ENCODE measurements around the gene SLC5A10. TPM values are rescaled to one million over a fixed set of nuclear protein-coding genes. Genes with fewer than 3 reads are reported as not detected.

Gene SLC5A10
- total RNA-seq, 1 experiment from 2014 or later, result not detected

- BruUV-seq (replicated peaks), result no TSS peak
- intact Hi-C loops (cut with micrococcal nuclease; ENCODE audit: unreplicated experiment), result no loop called here
- ChIA-PET CTCF (no interaction called here), POLR2A (ENCODE audit: low non-redundant PET) (no interaction called here)
- Histone ChIP-seq H3K4me3 (ENCODE audit: low read depth, low read length, poor library complexity, severe bottlenecking) (no peak overlapping the region), H3K27ac (ENCODE audit: low read depth, low read length, poor library complexity, severe bottlenecking) (no peak overlapping the region), H3K9me3 (ENCODE audit: low read depth, low read length, poor library complexity, severe bottlenecking) (no peaks in the 10 kb centered on the region), H3K4me1 (ENCODE audit: insufficient read depth, low read length, poor library complexity, severe bottlenecking) (peaks cover 6% of the 10 kb centered on the region), H3K36me3 (ENCODE audit: insufficient read depth, low read length, poor library complexity, severe bottlenecking) (no peaks in the 10 kb centered on the region), H3K27me3 (replicated peaks; ENCODE audit: insufficient read depth, low read depth, low read length, poor library complexity) (no peaks in the 10 kb centered on the region)
- DNase-seq (ENCODE audit: low spot score), result no peak
- TF ChIP-seq CTCF (conservative IDR thresholded peaks at IDR 0.05; ENCODE audit: low read depth, low read length), result no peak
- no peak for TF ChIP-seq EZH2 (IDR thresholded peaks at IDR 0.05; ENCODE audit: borderline replicate concordance, low read depth, low read length, poor library complexity, severe bottlenecking)
Observed at GRCh38 chr17:18971801-18972200, 19.8 kb downstream of the SLC5A10 start.

- H3K27me3 ChIP-seq (replicated peaks; ENCODE audit: insufficient read depth, low read depth, low read length, poor library complexity), result no peaks in the 10 kb centered on the region
- no peaks in the 10 kb centered on the region for H3K4me1 ChIP-seq (ENCODE audit: insufficient read depth, low read length, poor library complexity, severe bottlenecking)
- TF ChIP-seq CTCF (conservative IDR thresholded peaks at IDR 0.05; ENCODE audit: low read depth, low read length) (no peak), EZH2 (IDR thresholded peaks at IDR 0.05; ENCODE audit: borderline replicate concordance, low read depth, low read length, poor library complexity, severe bottlenecking) (no peak)
- no peak overlapping the region for H3K27ac ChIP-seq (ENCODE audit: low read depth, low read length, poor library complexity, severe bottlenecking)
- ChIA-PET CTCF (interaction anchor here (2.1 kb wide), 1 partner anchor 14 kb away, joined by 6 read pairs; no protein-coding TSS in a partner anchor), POLR2A (ENCODE audit: low non-redundant PET) (no interaction called here)
- no peaks in the 10 kb centered on the region for H3K36me3 ChIP-seq (ENCODE audit: insufficient read depth, low read length, poor library complexity, severe bottlenecking)
- BruUV-seq (replicated peaks), result no TSS peak
- no peaks in the 10 kb centered on the region for H3K9me3 ChIP-seq (ENCODE audit: low read depth, low read length, poor library complexity, severe bottlenecking)
- H3K4me3 ChIP-seq (ENCODE audit: low read depth, low read length, poor library complexity, severe bottlenecking), result no peak overlapping the region
- intact Hi-C loops (cut with micrococcal nuclease; ENCODE audit: unreplicated experiment), result no loop called here
- no peak for DNase-seq (ENCODE audit: low spot score)
Observed at GRCh38 chr17:18974407-18975149, 22.6 kb downstream of the SLC5A10 start.

GRCh38 chr17:18975597-18975996, 23.6 kb downstream of the SLC5A10 start:
- TF ChIP-seq CTCF (conservative IDR thresholded peaks at IDR 0.05; ENCODE audit: low read depth, low read length), result no peak
- TF ChIP-seq EZH2 (IDR thresholded peaks at IDR 0.05; ENCODE audit: borderline replicate concordance, low read depth, low read length, poor library complexity, severe bottlenecking), result no peak
- ChIA-PET POLR2A (ENCODE audit: low non-redundant PET) (no interaction called here), CTCF (interaction anchor here (2.1 kb wide), 1 partner anchor 15 kb away, joined by 6 read pairs; no protein-coding TSS in a partner anchor)
- no peak for DNase-seq (ENCODE audit: low spot score)
- no peak overlapping the region for H3K4me3 ChIP-seq (ENCODE audit: low read depth, low read length, poor library complexity, severe bottlenecking)
- BruUV-seq (replicated peaks), result no TSS peak
- no peaks in the 10 kb centered on the region for H3K9me3 ChIP-seq (ENCODE audit: low read depth, low read length, poor library complexity, severe bottlenecking)
- H3K4me1 ChIP-seq (ENCODE audit: insufficient read depth, low read length, poor library complexity, severe bottlenecking), result no peaks in the 10 kb centered on the region
- intact Hi-C loops (cut with micrococcal nuclease; ENCODE audit: unreplicated experiment), result no loop called here
- no peak overlapping the region for H3K27ac ChIP-seq (ENCODE audit: low read depth, low read length, poor library complexity, severe bottlenecking)
- no peaks in the 10 kb centered on the region for H3K36me3 ChIP-seq (ENCODE audit: insufficient read depth, low read length, poor library complexity, severe bottlenecking)
- H3K27me3 ChIP-seq (replicated peaks; ENCODE audit: insufficient read depth, low read depth, low read length, poor library complexity), result no peaks in the 10 kb centered on the region

Measured in A673 (cell line).